K562 (cell line): ENCODE data around the gene PLXNA3. TPM values are rescaled to one million over a fixed set of nuclear protein-coding genes. Genes with fewer than 3 reads are reported as not detected.
A peak's percentile ranks its signal among the peaks of the same experiment; 100 is the strongest.

ENCODE experiments used
- ATAC-seq: fragments of 200-7000 bp; cut with Tn5 transposase; 3 replicates; pipeline ENCODE4 v1.9.1; 2020; ENCODE audit warnings: moderate library complexity
- BruUV-seq: library from RNA; stranded (reverse); fragments of 400-500 nt; replicated peaks from 2 replicates; lab custom pipeline; 2021; lab: Mats Ljungman, UMichigan
- CTCF ChIA-PET: fragments of 300-600 bp; formaldehyde crosslinking; extraction: SDS; loops from one replicate; lab custom pipeline; 2021; ENCODE audit warnings: low intra/inter-chr PET ratio; lab: Yijun Ruan, JAX
- POLR2A ChIA-PET: fragments of 300-600, 350-650 bp; sonication (Branson Sonifier 250); formaldehyde crosslinking; extraction: SDS; loops from one replicate; lab custom pipeline; 2021; ENCODE audit warnings: antibody characterized with exemption, inconsistent platforms; lab: Yijun Ruan, JAX
- DNase-seq, 4 experiments: peaks; one replicate each; pipeline versions ENCODE4 v3.0.0 to v3.0.0-alpha.2; 2011 to 2018; ENCODE audit warnings: low spot score in 3 of 4, mixed read lengths in 3 of 4; ENCODE audit errors: extremely low read depth in 1 of 4
- FAIRE-seq: peaks from 2 replicates; lab custom pipeline; 2011; peaks lifted over from hg19 to GRCh38; lab: Jason Lieb, UNC
- H2AFZ ChIP-seq: 2 replicates; pipeline ENCODE4 v1.6.0; 2011; ENCODE audit warnings: low read depth, low read length, control low read depth, inconsistent platforms
- H3K27ac ChIP-seq: fragments of 200-600 bp; 3 replicates; pipeline ENCODE4 v1.8.0; 2011; ENCODE audit warnings: low read depth, mild to moderate bottlenecking, control low read depth, inconsistent platforms, low read length, moderate library complexity, mixed read lengths; ENCODE audit errors: extremely low read depth
- H3K27me3 ChIP-seq, 2 experiments: fragments of 300-600 bp in 1 of 2; 2 replicates in 1 of 2; 3 replicates in 1 of 2; pipeline versions ENCODE4 v1.6.0 to v1.8.0; 2011; ENCODE audit warnings: inconsistent platforms in 2 of 2, low read length in 2 of 2, mild to moderate bottlenecking in 1 of 2, mixed read lengths in 1 of 2, moderate library complexity in 1 of 2; ENCODE audit not compliant: control insufficient read depth in 2 of 2, insufficient read depth in 2 of 2
- H3K36me3 ChIP-seq: fragments of 300-600 bp; 3 replicates; pipeline ENCODE4 v1.8.0; 2011; ENCODE audit warnings: mild to moderate bottlenecking, low read length, inconsistent platforms; ENCODE audit not compliant: control insufficient read depth, insufficient read depth
- H3K4me1 ChIP-seq, 2 experiments: fragments of 200-600 bp in 1 of 2; replicated peaks in 1 of 2; 2 replicates in 1 of 2; 3 replicates in 1 of 2; pipeline versions ENCODE4 v1.5.1 to v1.8.0; 2011; ENCODE audit warnings: inconsistent platforms in 2 of 2, low read length in 2 of 2, mild to moderate bottlenecking in 1 of 2, mixed read lengths in 1 of 2, moderate library complexity in 1 of 2; ENCODE audit not compliant: control insufficient read depth in 2 of 2, insufficient read depth in 2 of 2
- H3K4me2 ChIP-seq: 2 replicates; pipeline ENCODE4 v1.6.1; 2011; ENCODE audit warnings: low read length, control low read depth, inconsistent platforms, mixed read lengths; ENCODE audit not compliant: insufficient read depth
- H3K4me3 ChIP-seq: fragments of 200-600 bp; sonication (generic), shearing (Covaris generic); 2 replicates; pipeline ENCODE4 v1.5.1; 2016; ENCODE audit warnings: control low read depth, inconsistent platforms
- H3K79me2 ChIP-seq: fragments of 200-600 bp; 3 replicates; pipeline ENCODE4 v1.8.0; 2011; ENCODE audit warnings: low read length, inconsistent platforms; ENCODE audit not compliant: control insufficient read depth, insufficient read depth
- H3K9ac ChIP-seq, 2 experiments: 2 replicates each; pipeline versions ENCODE4 v1.6.0 to v1.6.1; 2011; ENCODE audit warnings: low read depth in 2 of 2, low read length in 2 of 2, control low read depth in 1 of 2, inconsistent platforms in 1 of 2, mild to moderate bottlenecking in 1 of 2, mixed read lengths in 1 of 2; ENCODE audit not compliant: insufficient read depth in 1 of 2
- H3K9me1 ChIP-seq: one replicate; pipeline ENCODE4 v1.6.0; 2011; ENCODE audit warnings: inconsistent platforms, mild to moderate bottlenecking, low read length, moderate library complexity; ENCODE audit not compliant: control insufficient read depth, insufficient read depth
- H3K9me3 ChIP-seq: replicated peaks from 2 replicates; pipeline ENCODE4 v1.5.1; 2011; ENCODE audit warnings: low read depth, low read length, inconsistent platforms; ENCODE audit not compliant: control insufficient read depth, insufficient read depth
- H4K20me1 ChIP-seq: replicated peaks from 2 replicates; pipeline ENCODE4 v1.6.1; 2011; ENCODE audit warnings: low read length, inconsistent platforms, mixed read lengths; ENCODE audit not compliant: control insufficient read depth, insufficient read depth
- KDM2B ChIP-seq: fragments of 250-450 bp; sonication (Bioruptor Pico); IDR thresholded peaks from 2 replicates; pipeline ENCODE4 v1.8.0; 2021; ENCODE audit warnings: mild to moderate bottlenecking, moderate library complexity
- POLR2G ChIP-seq: fragments of 200-400 bp; formaldehyde crosslinking; IDR thresholded peaks from 2 replicates; pipeline ENCODE4 v1.6.1; 2017; ENCODE audit warnings: low read depth, mild to moderate bottlenecking, antibody characterized with exemption, low read length, moderate library complexity
- WGBS: fragments of 100-300 bp; shearing (Covaris generic); methylation state at CpG from one replicate; pipeline ENCODE4 v1.1.6; 2016; ENCODE audit warnings: low coverage, mixed read lengths; ENCODE audit not compliant: insufficient coverage; ENCODE audit errors: missing lambda C conversion rate; 5-methylcytosine and 5-hydroxymethylcytosine counted together
- in situ Hi-C: fragments of 300-500 bp; cut with MboI; formaldehyde crosslinking; loops from 4 replicates; pipeline ENCODE4 v1.15.0; 2018; ENCODE audit warnings: inconsistent platforms, mixed read lengths
- intact Hi-C: fragments of 100-400 bp; cut with micrococcal nuclease; formaldehyde crosslinking; loops from 2 replicates; pipeline ENCODE4 v1.14.2; 2022
- polyA plus RNA-seq, 8 experiments: library from polyadenylated mRNA; depleted of rRNA in 4 of 8; stranded (reverse) in 5 of 8; unstranded in 3 of 8; fragments of >200 nt; fragmentation: Nextera tagmentation in 2 of 8; fragmentation: Illumina TruSeq in 1 of 8; extraction: Ambion mirVana in 2 of 8; extraction: Trizol in 1 of 8; gene quantifications; 2 replicates each; pipeline versions ENCODE4 v1.2.1 to v1.2.3, GENCODE V29; 2011 to 2014; ENCODE audit warnings: inconsistent platforms in 1 of 8, missing spikeins in 1 of 8
- total RNA-seq, 7 experiments: library from RNA; depleted of rRNA in 6 of 7; stranded (reverse); fragments of >200 nt in 6 of 7; fragmentation: Illumina TruSeq in 2 of 7; extraction: Trizol in 2 of 7; gene quantifications; 2 replicates each; pipeline versions ENCODE4 v1.2.1 to v1.2.3, GENCODE V29; 2011 to 2021; ENCODE audit warnings: low replicate concordance in 1 of 7

The PLXNA3 gene
- total and polyA plus RNA-seq, 9 of the 15 experiments (the other 6 are each of a cell fraction or from before 2014, with no cell fraction given), result 0.32 to 47.8 (median 7.5) TPM

DNA sequence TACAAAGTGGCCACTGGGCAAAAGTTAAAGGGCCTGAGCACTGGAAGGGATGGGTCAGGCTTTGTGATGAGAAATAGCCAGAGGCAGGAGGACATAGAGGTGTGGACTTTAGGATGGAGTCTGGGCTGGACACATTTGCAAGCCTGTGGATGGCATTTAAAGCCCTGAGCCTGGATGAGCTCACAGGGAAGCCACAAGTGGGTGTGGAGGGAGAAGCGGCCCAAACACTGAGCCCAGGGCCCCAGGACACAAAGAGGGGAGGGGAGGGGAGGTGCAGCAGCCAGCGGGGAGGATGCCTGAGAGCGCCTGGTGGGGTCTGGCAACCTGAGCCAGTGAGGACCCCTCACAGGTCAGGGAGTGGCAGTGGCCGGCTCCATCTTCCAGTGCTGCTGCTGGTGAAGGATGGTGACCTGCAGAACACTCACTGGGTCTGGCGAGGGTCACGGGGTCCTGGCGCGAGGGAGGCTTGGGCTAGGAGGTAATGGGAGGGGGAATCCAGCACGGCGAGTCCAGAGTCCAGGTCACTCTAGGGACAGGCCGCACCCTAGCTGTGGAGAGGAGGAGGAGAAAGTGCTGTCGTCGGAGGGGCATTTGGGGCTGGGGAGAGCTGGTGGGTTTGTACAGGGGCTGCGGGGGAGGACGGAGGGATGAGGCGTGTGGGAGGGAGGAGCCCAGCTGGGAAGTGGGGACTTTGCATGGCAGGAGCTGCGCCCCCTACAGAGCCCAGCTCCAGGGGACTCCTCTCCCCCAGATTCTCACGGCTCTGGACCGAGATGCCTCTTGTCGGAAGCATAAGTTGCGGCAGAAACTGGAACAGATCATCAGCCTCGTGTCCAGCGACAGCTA is 14.0 kb downstream of the PLXNA3 start:
- no peaks in the 10 kb centered on the region for H3K79me2 ChIP-seq
- DNase-seq (no peak), ATAC-seq (no peak), FAIRE-seq (no peak)
- TF ChIP-seq POLR2G, result peak; percentile 24; the same call in 1 of the 2 replicates
- TF ChIP-seq KDM2B (CRISPR knock-in tag), result no peak
- H3K9ac ChIP-seq, result peak overlapping the region in 1 of 2 experiments; percentile 26; a peak in 1 of 4 replicates
- in situ Hi-C loops, result no loop called here
- no peaks in the 10 kb centered on the region for H3K9me3 ChIP-seq
- peaks cover under 1 to 10% of the 10 kb centered on the region in 2 experiments; a peak in 3 of 5 replicates for H3K4me1 ChIP-seq
- intact Hi-C loops, result no loop called here
- no peaks in the 10 kb centered on the region for H3K9me1 ChIP-seq
- H4K20me1 ChIP-seq, result no peaks in the 10 kb centered on the region
- 81% methylated on average over 12 of the region's 23 CpGs for WGBS
- BruUV-seq, result no TSS peak
- ChIA-PET POLR2A (interaction anchor here (0.6 to 0.7 kb wide), 2 partner anchors 12 to 71 kb away, joined by 3 to 4 read pairs; no protein-coding TSS in a partner anchor), CTCF (interaction anchor here (0.7 kb wide), 1 partner anchor 62 kb away, joined by 4 read pairs; no protein-coding TSS in a partner anchor)
- no peak overlapping the region for H2AFZ ChIP-seq
- no peak overlapping the region for H3K4me3 ChIP-seq
- no peak overlapping the region for H3K27ac ChIP-seq
- H3K27me3 ChIP-seq, result no peaks in the 10 kb centered on the region
- no peak overlapping the region for H3K4me2 ChIP-seq
- peaks cover 51% of the 10 kb centered on the region; the same call in 2 of the 3 replicates for H3K36me3 ChIP-seq
